GM12872 (cell line): ENCODE data around the gene METTL15.

Experiments
- TF ChIP-seq, protein P1 (sequence below): IDR thresholded peaks from 3 replicates; pipeline ENCODE4 v1.5.1; 2011; ENCODE audit warnings: low read depth, mild to moderate bottlenecking, low read length, moderate library complexity; ENCODE audit not compliant: insufficient read depth

Gene METTL15

GRCh38 chr11:28269586-28269985 is 161.4 kb downstream of the METTL15 start:
- TF ChIP-seq, protein P1, sequence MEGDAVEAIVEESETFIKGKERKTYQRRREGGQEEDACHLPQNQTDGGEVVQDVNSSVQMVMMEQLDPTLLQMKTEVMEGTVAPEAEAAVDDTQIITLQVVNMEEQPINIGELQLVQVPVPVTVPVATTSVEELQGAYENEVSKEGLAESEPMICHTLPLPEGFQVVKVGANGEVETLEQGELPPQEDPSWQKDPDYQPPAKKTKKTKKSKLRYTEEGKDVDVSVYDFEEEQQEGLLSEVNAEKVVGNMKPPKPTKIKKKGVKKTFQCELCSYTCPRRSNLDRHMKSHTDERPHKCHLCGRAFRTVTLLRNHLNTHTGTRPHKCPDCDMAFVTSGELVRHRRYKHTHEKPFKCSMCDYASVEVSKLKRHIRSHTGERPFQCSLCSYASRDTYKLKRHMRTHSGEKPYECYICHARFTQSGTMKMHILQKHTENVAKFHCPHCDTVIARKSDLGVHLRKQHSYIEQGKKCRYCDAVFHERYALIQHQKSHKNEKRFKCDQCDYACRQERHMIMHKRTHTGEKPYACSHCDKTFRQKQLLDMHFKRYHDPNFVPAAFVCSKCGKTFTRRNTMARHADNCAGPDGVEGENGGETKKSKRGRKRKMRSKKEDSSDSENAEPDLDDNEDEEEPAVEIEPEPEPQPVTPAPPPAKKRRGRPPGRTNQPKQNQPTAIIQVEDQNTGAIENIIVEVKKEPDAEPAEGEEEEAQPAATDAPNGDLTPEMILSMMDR: no peak

GRCh38 chr11:28274216-28274615 is 166.0 kb downstream of the METTL15 start:
- TF ChIP-seq, protein P1: no peak

DNA sequence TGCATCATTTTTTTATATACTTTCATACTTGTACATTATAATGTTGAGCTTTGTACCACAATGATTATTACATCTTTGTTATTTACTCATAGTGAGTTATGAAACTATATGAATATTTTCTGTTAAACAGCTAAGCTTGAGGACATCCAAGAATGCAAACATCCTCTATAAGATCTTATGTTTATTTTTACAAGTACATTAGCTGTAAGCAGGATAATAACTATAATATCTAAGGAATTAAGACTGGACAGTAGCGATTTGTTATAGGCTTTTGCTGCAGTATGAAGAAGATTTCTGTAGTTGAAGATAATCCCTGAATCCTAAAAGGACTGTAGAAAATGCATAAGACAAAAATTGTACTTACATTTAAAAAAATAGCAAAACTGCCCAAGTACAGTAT is 176.0 kb downstream of the METTL15 start:
- TF ChIP-seq, protein P1: no peak

DNA sequence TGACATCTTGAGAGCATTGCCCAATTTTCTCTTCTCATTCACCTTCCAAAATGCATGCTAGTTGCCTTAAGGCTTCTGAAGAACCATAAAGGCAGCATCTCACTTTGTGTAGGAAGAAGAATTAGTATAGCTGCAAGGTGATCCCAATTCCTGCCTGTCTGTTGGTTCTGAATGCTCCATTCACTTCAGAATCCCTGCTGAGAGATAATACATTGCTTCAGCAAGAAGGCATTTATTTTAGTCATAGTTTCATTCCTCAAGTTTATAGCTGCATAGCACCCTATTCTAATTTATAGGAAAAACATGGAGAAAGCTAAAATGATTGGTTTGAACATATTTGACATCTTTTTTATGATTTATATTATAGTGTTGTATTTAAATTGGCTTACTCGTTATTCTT is 181.3 kb downstream of the METTL15 start:
- TF ChIP-seq, protein P1: no peak

GRCh38 chr11:28296426-28296825 is 188.2 kb downstream of the METTL15 start:
- TF ChIP-seq, protein P1: no peak

DNA sequence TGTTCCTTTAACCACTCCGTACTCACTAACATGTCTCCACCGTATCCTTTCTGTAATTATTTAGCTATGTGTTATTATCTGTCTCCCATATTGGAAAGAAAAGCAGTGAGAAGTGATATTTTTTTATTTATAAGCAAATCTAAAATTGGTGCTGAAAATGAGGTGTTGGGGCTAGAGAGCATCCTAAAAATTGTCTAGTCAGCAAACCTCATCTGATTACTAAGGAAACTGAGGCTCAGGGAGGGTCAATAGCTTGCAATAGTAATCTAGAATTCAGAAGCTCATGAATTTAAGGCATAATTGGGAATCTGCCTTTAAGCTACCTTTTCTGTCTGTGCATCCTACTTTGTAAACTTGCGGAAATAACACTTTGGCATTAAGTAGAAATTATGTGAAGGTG is 190.0 kb downstream of the METTL15 start:
- TF ChIP-seq, protein P1: no peak

- TF ChIP-seq, protein P1: no peak
These were observed 195.4 kb downstream of the METTL15 start for GRCh38 chr11:28303477-28304191.
